NCI-H1417 (cell line): Measurements from ENCODE around the gene FERMT2.

Experiments
- DNase-seq, 3 experiments: peaks; one replicate each; lab custom pipeline; 2025; lab: John Stamatoyannopoulos, UW

Gene FERMT2

DNA sequence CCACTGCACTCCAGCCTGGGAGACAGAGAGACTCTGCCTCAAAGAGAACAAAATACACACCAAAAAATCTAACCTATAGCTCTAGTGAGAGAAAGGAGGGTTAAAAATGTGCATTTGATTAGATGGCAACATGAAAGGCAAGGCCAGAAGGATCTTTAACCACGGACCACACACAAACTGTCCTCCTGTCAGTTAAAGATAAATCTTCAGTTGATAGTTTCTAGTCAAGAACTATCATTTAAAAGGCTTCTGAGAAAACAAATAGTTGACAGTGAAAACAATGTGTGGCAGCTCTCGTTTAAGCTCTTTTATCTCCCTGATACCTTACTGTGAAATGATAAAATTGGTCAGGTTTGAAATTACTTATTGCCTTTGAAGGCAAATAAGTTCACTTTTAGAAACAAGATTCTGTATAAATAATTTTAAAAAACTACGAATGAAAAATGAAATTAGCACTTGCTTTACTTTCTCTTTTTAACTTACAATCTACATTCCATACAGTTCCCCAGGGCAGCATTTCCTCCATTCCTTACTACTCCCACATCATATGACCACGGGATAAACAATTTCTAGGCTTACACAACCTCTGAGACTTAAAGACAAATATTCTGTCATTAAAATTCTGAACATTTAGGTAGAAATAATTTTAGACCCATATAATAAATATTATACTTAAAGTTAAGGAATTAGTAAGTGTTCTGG, 88.1 kb downstream of the FERMT2 start:
- DNase-seq = no peak

GRCh38 chr14:52861403-52861802, 89.4 kb downstream of the FERMT2 start:
- no peak for DNase-seq

- DNase-seq = no peak
These were observed 89.9 kb downstream of the FERMT2 start for GRCh38 chr14:52860910-52861309.

- no peak for DNase-seq
These were observed 90.6 kb downstream of the FERMT2 start for GRCh38 chr14:52860209-52860608.

DNA sequence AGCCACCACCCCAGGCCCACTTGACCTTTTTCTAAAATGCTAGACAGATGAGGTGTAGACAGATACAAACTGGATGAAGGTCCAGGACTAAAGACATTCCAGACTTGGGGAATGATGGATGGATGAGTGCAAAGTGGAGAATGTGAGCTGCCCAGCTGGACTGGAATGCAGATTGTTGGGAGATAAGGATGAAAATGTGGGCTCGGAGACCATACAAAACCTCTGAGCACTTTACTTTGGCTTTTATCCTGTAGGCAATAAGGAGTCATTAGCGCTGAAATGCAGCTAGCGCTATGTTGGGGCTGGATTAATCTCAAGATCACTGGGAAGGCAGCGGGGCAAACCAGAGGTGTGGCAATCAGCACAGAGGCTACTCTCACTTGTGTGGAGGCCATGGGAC, 94.7 kb downstream of the FERMT2 start:
- DNase-seq = no peak

DNA sequence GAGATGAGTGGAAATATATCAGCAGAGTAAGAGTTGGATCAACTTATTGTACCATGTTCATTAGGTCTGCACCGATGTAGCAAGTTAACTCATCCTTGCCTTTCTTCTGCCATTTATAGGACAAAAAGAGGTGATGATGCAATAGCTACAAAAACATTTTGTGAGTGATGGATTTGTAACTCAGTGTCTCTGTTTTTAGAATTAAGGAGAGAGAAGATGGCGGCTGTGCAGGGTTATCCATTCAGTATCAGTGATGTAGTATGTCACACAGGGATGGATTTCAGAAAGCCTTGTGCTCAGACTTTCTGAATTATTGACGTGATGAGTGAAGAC, 97.4 kb downstream of the FERMT2 start:
- DNase-seq = no peak

- peak in 2 of 3 experiments; percentile 84 to 97 for DNase-seq
These were observed 97.9 kb downstream of the FERMT2 start for GRCh38 chr14:52852810-52853521.

- DNase-seq = no peak
These were observed 100.4 kb downstream of the FERMT2 start for GRCh38 chr14:52850451-52850909.

DNA sequence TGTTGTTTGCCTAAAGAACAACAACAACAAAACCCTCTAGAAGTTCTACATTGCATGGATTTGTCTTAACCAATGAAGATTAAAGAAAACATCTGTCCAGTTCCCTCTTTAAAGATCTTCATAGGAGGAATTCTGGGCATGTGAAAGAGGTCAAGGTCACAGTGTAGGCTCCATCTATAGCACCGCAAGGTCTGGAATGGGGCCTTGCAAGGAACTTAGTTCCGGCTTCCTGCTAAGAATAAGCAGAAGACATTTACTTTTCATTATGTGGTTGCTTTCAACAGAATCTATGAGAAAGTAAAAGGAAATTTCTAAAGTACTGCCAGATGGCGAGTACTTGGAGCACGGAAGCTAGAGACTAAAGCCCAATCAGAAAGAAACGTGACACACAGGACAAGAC, 102.2 kb downstream of the FERMT2 start:
- no peak for DNase-seq

- DNase-seq = no peak
These were observed 104.3 kb downstream of the FERMT2 start for GRCh38 chr14:52846591-52846990.

DNA sequence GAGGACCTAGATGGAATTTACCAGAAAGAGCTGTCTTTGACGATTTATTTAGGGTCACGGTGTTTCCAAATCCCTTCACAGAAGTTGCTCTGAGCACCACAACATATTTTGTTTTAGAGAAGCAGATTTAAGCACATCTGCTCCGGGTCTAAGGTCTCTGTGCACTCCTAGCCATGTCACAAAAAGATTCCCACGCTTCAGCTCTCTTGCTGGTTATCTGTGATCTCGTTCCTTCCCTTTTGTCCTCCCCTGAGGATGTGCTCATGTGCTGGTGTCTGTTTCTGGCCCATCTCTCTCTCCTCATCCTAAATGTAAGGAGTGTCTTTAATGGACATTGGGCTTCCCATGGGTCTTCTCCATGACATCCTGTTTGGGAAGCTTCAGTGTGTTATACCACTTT, 105.8 kb downstream of the FERMT2 start:
- DNase-seq = no peak

GRCh38 chr14:52844262-52845060, 106.4 kb downstream of the FERMT2 start:
- no peak for DNase-seq

DNA sequence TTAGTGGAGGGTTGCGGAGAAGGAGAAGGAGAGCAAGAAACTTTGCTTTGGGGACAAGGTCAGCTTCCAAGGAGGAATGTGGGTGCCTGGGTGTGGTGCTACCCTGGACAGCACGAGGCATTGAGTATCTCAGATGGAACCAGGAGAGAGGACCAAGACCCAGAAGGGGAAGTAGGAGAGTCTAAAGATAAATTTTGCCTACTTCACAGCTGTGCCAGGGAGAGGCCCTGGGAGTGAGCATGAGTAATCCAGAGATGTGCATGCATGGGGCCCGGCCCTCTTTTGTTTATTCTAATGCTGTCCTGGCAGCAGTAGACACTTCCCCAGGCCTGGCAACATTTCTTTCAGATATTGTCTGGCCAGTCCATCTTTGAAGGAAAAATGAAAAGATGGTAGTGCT, 110.0 kb downstream of the FERMT2 start:
- no peak for DNase-seq

- no peak for DNase-seq
These were observed 113.4 kb downstream of the FERMT2 start for GRCh38 chr14:52837451-52837850.

GRCh38 chr14:52836063-52836462, 114.8 kb downstream of the FERMT2 start:
- no peak for DNase-seq

- DNase-seq = peak in 2 of 3 experiments; percentile 99 to 100
These were observed 115.5 kb downstream of the FERMT2 start for GRCh38 chr14:52835122-52835903.

- DNase-seq = peak in 2 of 3 experiments; percentile 56 to 91
These were observed 116.4 kb downstream of the FERMT2 start for GRCh38 chr14:52834440-52834842.

- no peak for DNase-seq
These were observed 117.0 kb downstream of the FERMT2 start for GRCh38 chr14:52833891-52834290.

DNA sequence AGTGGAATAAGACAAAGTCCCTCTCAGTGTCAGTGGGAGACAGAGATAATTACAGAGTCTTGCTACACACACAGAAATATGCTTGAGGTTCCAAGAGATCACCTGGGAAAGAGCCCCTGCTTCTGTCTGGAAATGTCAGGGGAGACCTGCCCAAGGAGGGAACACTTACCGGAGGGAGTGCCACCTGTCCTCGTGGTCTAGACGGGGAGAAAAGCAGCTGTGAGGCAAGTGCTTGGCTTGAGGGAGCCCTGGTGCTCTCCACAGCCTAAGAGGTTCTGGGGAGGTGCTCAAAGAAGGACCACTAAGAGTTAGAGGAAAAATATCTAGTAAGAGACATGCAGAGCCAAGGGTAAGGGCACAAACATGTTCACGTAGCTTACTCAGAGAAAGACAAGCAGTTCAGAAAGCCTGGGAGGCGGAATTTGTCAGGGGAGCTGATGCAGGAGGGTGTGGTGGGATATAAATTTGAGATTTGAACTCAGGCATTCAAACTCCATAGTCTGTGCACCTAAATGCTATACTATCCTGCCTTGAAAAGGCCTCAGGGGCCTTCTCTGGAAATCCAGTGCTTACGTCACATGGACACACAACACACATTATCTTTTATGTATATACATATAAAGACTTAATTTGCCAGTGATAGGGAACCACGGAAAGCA, 121.2 kb downstream of the FERMT2 start:
- DNase-seq = peak; percentile 26 to 91 (median 76)

DNA sequence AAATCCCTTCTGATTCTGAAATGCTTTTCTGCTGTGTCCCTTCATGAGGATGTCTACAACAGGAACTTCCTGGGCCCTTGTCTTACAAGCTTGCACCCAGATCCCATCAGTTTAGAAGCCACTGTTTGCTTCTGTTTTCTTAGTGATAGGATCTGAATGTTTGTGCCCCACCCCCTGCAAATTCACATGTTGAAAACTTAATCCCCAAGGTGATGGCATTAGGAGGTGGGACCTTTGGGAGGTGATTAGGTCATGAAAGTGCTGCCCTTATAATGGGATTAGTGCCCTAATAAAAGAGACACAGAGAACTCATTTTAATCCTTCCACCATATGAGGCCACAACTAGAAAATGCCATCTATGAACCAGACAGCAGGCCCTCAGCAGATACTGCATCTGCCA, 123.4 kb downstream of the FERMT2 start:
- DNase-seq = no peak

GRCh38 chr14:52825085-52825484, 125.8 kb downstream of the FERMT2 start:
- DNase-seq = no peak
